GM06990 (cell line): ENCODE data around the gene PALM.

Experiments
- DNase-seq: peaks from one replicate; pipeline ENCODE4 v3.0.0-alpha.2; 2011; ENCODE audit not compliant: insufficient read length; ENCODE audit errors: extremely low read depth
- H3K27me3 ChIP-seq: replicated peaks from 2 replicates; pipeline ENCODE4 v1.6.0; 2011; ENCODE audit warnings: low read length; ENCODE audit not compliant: control insufficient read depth, insufficient read depth
- H3K36me3 ChIP-seq: 2 replicates; pipeline ENCODE4 v1.5.1; 2011; ENCODE audit warnings: low read length; ENCODE audit not compliant: control insufficient read depth, insufficient read depth
- H3K4me3 ChIP-seq: replicated peaks from 2 replicates; pipeline ENCODE4 v1.5.1; 2011; ENCODE audit warnings: low read depth, mild to moderate bottlenecking, control low read depth, low read length
- CTCF ChIP-seq: IDR thresholded peaks from 2 replicates; pipeline ENCODE4 v1.5.1; 2011; ENCODE audit warnings: low read length, control low read depth, mild to moderate bottlenecking, inconsistent platforms; ENCODE audit not compliant: insufficient read depth, poor library complexity, severe bottlenecking

Gene PALM

GRCh38 chr19:750640-751423, 42.1 kb downstream of the PALM start, which contains the start of gene MISP:
Gene MISP (plus strand): TSS chr19:751112. CDS start chr19:756947, 5,835 bp downstream.
- Histone ChIP-seq H3K27me3 (no peaks in the 10 kb centered on the region), H3K4me3 (no peak within 1 kb of the TSS), H3K36me3 (no peaks in the 10 kb centered on the region)
- no peak for TF ChIP-seq CTCF
- no peak for DNase-seq

GRCh38 chr19:751501-752341, 43.0 kb downstream of the PALM start:
- Histone ChIP-seq H3K4me3 (no peak overlapping the region), H3K27me3 (no peaks in the 10 kb centered on the region), H3K36me3 (no peaks in the 10 kb centered on the region)
- no peak for DNase-seq
- no peak for TF ChIP-seq CTCF

- DNase-seq: no peak
- no peak for TF ChIP-seq CTCF
- Histone ChIP-seq H3K36me3 (no peaks in the 10 kb centered on the region), H3K4me3 (no peak overlapping the region), H3K27me3 (no peaks in the 10 kb centered on the region)
These were observed 44.1 kb downstream of the PALM start for GRCh38 chr19:752652-753517.

- no peak for TF ChIP-seq CTCF
- DNase-seq: no peak
- Histone ChIP-seq H3K27me3 (no peaks in the 10 kb centered on the region), H3K4me3 (no peak overlapping the region), H3K36me3 (no peaks in the 10 kb centered on the region)
These were observed 45.8 kb downstream of the PALM start for GRCh38 chr19:754530-754929.

GRCh38 chr19:755063-755462, 46.3 kb downstream of the PALM start:
- Histone ChIP-seq H3K36me3 (no peaks in the 10 kb centered on the region), H3K4me3 (no peak overlapping the region), H3K27me3 (no peaks in the 10 kb centered on the region)
- TF ChIP-seq CTCF: no peak
- DNase-seq: no peak
